HG02970 (cell line): ENCODE data around the gene RDH16.
"Not testable (repeated sequence)": the region's sequence is repeated elsewhere in the genome, so short reads cannot be mapped to it uniquely, and the experiment has no call there.

Experiments used
- ATAC-seq: cut with Tn5 transposase; IDR thresholded peaks from one replicate; pipeline ENCODE4 v1.9.1; 2021; ENCODE audit warnings: mild to moderate bottlenecking, moderate library complexity, moderate number of reproducible peaks; ENCODE audit not compliant: unreplicated experiment, low FRiP score

RDH16 gene

DNA sequence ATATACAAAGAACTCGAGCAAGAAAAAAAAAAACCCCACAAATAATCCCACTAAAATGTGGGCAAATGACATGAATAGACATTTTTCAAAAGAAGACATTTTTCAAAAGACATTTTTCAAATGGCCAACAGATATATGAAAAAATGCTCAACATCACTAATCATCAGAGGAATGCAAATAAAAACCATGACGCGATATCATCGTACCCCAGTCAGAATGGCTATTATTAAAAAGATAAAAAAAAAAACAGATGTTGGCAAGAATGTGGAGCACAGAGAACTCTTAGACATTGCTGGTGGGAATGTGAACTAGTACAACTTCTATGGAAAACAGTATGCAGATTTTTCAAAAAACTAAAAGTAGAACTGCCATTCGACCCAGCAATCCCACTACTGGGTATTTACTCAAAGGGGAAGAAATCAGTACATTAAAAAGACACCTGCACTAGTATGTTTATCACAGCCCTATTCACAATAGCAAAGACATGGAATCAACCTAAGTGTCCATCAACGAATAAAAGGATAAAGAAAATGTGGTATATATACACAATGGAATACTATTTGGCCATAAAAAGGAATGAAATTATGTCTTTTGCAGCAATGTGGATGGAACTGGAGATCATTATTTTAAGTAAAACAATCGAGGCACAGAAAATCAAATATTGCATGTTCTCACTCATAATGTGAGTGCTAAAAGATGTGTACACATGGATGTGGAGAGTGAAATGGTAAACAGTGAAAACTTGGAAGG lies 32.6 kb upstream of the RDH16 start:
- no peak for ATAC-seq

DNA sequence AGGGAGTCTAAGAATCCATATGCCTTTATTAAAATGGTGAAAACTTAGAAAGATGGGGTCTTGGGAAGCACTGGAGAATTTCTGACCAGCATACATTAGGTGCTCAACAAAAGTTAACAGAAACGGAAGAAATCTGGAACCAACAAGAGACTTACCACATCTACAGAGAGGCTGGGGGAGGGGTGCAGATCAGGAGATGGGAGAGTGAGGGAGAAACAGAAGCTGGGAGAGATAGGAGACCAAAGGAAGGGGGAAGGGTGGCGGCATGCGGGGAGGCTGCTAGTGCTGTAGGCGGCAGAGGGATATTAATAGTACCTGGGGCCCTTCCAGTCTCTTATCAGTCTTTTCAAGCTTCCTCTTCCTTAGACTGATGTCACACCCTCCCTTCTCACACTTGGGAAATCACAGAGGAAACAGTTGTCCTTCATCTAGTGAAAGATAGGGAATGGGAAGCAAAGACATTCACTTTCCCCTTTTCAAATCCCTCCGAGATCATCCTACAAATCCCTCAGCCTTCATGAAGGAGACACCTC lies 30.9 kb upstream of the RDH16 start:
- ATAC-seq = no peak

DNA sequence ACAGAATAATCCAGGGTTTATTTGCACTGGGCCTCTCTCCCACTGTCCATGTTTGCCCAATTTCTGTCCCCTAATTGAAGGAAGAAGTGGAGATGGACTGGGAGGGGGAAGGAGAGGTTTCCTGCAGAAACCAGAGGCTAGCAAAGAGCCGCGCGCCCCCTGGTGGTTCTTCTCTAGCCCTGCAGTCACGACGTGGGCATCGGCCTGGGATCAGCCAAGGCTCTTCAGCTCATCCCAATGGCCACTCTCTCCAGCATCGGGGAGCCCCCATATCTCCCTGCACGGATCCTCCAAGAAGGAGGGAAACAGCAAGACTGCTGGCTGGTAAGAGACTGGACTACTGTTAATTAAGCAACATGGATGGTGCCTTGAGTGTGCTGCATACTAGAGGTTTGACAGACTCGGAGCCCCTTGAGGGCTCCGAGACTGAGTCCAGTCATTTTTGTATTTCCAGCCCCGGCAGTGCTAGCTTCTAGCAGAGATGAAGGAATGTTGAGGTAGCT lies 30.2 kb upstream of the RDH16 start:
- ATAC-seq = no peak

DNA sequence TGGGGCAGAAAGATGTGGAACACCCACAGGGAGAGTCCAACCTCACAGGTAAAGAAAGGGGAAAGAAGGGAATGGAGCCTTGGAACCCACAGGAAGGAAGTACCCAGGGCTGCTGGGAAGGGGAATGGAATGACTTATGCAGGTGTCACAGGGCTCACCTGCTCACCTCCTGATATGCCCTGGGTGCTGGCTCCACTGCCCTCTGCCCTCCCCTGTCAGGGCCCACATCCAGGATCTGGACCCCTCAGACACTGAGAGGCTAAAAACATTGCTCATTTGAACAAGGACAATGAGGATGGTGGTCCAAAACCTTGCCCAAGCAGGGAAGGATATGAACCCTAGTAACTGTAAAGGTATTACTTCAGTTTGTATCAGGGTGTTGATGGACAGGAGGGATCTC lies 29.6 kb upstream of the RDH16 start:
- ATAC-seq = no peak

DNA sequence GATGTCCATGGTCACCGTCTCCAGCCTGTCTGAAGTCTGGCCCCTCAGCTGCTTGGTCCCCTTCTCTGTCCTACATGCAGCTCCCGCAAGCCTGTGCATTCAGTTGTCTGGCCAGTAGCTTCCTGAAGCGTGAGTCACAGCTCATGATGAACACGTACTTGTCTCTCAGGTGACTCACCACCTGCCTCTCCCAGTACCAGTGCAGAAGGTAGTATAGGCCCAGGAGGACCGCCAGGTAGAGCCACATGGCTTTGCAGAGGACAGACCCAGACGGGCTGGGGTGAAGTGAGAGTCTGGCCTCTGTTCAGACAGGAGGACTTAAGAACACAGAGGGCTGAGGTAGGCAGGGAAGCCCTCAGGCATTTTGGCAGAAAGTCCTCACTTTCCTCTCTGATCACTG lies 28.3 kb upstream of the RDH16 start:
- not testable (repeated sequence) for ATAC-seq

DNA sequence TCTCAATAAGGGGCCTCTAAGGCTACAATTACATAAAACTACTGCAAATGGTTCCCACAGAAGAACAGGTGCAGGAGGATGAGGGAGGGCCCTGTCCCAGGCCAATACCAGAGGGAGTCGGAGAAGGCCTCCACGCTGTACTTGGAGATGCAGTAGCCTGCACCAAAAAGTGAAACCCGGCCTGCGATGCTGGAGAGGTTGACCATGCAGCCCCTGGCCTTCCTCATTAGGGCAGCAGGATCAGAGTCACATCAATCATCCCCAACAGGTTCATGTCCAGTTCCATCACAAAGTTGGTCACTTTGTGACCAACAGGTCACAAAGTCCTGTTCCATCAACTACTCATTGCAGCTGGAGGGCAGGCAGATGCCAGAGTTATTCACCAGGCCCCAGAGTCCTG lies 26.0 kb upstream of the RDH16 start:
- ATAC-seq = no peak

DNA sequence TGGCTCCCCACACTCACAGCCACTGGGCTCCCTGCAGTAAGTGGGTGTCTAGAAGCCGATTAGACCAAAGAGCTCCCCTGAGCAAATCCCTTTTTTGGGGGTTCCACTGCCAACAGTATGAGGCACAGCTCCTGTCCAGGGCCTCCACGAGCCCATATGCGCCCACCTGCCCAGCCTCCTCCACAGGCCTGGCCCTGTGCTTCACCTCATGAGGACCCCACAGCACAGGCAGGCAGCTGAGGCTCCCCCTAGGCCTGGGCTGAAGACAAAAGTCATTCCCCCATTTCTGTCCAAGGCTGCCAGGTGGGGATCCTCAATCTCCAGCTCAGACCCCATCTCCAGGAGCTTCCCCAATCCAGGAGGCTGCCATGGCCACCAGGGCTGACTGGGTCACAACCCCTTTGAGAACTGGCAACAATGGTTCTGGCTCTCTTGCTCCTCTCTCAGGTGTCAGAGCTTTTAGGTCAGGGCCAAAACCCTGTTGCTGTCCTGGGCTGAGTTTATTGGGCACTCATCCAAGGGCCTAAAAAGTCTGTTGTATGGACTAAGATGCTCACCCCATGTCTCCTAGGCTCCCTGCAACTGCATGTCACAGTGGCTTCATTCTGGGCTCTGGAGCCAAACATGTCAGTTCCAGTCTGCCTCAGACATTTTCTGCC lies 25.3 kb upstream of the RDH16 start:
- not testable (repeated sequence) for ATAC-seq

DNA sequence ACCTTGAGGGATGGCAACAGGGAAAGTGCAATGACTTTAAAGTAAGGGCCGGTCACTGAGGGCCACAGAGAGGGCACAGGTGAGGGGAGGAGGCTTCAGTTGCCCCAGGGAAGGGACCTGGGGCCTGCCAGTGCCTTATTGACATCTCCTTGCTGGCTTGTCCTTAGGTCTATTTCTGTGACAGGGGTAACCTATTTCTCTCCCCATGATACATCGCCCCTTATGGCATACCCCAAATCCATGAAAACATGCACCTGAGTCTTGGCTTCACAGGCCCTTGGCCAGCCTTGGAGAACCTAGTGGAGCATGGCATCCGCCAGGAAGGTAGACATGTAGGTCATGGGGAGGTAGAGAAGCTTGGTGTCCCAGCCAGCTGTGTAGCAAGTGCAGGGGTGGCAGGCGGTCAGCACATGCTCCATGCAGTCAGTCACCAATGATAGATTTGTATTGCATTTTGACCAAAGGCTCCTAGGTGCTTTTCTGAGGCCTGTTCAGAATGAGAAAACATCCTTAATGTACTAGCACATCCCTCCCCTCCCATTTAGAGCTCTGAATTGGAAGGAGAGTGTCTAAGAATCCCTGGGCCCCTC lies 23.6 kb upstream of the RDH16 start:
- ATAC-seq = no peak

DNA sequence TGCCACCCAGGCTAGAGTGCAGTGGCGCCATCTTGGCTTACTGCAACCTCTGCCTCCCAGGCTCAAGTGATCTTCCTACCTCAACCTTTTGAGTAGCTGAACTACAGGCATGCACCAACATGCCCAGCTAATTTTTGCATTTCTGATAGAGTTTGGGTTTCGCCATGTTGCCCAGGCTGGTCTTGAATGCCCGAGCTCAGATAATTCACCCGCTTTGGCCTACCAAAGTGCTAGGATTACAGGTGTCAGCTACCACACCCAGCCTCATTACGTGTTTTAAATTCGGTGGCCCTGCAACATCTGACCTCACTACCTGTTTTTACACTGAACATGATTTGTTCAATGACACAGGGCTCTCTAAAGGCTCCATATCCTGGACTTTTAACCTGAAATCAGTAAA lies 22.9 kb upstream of the RDH16 start:
- ATAC-seq = no peak

DNA sequence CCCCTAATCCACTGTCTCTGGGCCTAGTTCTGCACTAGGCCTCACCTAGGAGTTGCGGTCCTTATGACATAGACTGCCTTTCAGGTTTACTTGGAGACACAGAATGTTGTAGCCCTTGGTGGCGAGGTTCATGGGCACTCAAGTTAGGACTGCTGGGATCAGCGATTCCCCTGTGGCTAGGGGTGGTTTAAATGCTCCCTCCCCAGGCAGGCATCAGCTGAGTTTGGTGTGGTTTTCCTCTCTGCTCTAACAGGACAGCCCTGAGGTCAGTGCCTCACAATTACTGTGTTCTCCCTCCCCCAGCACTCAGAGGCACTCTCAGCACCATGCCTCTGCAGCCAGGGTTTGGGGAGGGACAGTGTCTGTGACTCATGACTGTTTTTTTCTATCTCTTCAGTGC lies 22.2 kb upstream of the RDH16 start:
- no peak for ATAC-seq

DNA sequence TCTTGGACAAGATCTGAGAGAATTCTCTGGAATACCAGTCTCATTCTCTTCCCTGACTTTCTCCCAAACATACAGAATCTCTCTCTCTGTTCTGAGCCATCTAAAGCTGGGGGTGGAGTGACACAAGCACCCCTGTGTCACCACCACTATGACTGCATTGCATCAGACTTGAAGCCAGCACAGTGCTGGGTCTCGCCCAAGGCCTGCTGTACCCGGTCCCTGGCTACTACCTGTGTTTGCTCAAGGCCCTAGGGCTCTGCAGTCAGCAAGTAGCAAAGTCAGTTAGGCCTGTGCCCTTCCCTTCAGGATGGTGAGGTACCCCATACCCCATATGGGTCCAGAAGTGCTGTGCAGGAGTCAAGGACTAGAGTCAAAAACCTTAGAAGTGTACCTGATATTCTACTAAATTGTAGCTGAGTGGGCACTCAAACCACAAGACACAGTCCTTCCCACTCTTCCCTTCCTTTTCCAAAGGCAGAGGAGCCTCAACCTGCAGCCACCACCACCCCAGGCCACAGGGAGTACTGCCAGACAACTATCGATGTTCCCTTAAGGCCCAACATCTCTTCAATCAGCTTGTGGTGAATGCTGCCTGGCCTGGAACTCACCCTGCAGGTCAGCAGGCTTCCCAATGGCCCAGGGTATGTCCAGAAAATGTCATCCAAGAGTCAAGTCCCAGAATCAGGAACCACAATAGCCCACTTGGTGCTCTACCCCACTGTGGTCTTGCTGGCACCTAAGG lies 21.2 kb upstream of the RDH16 start:
- no peak for ATAC-seq

DNA sequence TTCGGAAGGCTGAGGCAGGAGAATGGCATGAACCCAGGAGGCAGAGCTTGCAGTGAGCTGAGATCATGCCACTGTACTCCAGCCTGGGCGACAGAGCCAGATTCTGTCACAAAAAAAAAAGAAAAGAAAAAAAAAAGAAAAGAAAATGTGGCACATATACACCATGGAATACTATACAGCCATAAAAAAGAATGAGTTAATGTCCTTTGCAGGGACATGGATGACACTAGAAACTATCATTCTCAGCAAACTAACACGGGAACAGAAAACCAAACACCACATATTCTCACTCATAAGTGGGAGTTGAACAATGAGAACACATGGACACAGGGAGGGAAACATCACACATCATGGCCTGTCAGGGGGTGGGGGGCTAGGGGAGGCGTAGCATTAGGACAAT lies 20.0 kb upstream of the RDH16 start:
- ATAC-seq = not testable (repeated sequence)

DNA sequence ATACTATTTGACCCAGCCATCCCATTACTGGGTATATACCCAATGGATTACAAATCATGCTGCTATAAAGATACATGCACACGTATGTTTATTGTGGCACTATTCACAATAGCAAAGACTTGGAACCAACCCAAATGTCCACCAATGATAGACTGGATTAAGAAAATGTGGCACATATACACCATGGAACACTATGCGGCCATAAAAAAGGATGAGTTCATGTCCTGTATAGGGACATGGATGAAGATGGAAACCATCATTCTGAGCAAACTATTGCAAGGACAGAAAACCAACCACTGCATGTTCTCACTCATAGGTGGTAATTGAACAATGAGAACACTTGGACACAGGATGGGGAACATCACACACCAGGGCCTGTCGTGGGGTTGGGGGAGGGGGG lies 16.8 kb upstream of the RDH16 start:
- ATAC-seq = not testable (repeated sequence)

DNA sequence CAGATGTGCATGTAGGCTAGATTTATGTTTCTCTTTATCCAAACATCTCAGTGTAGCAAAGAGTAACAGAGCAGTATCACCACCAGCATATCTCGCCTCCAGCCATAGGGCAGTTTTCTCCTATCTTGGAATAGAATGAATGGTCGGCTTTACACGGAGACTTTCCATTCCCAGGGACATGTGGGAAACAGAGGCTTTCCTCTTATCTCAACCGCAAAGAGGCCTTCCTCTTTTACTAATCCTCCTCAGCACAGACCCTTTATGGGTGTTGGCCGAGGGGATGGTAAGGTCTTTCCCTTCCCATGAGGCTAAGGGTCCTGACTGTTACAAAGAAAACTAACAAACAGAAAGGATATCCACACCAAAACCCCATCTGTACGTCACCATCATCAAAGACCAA lies 11.5 kb upstream of the RDH16 start:
- ATAC-seq = not testable (repeated sequence)

DNA sequence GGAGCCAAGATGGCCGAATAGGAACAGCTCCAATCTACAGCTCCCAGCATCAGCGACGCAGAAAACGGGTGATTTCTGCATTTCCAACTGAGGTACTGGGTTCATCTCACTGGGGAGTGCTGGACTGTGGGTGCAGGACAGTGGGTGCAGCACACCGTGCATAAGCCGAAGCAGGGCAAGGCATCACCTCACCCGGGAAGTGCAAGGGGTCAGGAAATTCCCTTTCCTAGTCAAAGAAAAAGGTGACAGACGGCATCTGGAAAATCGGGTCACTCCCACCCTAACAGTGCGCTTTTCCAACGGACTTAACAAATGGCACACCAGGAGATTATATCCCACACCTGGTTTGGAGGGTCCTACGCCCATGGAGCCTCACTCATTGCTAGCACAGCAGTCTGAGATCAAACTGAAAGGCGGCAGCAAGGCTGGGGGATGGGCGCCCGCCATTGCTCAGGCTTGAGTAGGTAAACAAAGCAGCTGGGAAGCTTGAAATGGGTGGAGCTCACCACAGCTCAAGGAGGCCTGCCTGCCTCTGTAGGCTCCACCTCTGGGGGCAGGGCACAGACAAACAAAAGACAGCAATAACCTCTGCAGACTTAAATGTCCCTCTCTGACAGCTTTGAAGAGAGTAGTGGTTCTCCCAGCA lies 8.7 kb upstream of the RDH16 start:
- ATAC-seq = not testable (repeated sequence)

DNA sequence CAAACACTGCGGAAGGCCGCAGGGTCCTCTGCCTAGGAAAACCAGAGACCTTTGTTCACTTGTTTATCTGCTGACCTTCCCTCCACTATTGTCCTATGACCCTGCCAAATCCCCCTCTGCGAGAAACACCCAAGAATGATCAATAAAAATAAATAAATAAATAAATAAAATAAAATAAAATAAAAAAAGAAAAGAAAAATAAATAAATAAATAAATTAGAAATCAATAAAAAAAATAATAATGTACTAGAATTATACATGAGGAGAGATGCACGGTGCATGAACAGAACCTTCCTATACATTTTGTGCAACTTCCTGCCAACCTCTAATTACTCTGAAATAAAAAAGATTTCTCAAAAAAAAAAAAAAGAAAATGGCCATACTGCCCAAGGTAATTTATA lies 7.7 kb upstream of the RDH16 start:
- not testable (repeated sequence) for ATAC-seq

DNA sequence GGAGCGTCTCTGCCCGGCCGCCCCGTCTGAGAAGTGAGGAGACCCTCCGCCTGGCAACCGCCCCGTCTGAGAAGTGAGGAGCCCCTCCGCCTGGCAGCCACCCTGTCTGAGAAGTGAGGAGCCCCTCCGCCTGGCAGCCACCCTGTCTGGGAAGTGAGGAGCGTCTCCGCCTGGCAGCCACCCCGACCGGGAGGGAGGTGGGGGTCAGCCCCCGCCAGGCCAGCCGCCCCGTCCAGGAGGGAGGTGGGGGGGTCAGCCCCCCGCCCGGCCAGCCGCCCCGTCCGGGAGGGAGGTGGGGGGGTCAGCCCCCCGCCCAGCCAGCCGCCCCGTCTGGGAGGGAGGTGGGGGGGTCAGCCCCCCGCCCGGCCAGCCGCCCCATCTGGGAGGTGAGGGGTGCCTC lies 6.1 kb upstream of the RDH16 start:
- ATAC-seq = not testable (repeated sequence)

DNA sequence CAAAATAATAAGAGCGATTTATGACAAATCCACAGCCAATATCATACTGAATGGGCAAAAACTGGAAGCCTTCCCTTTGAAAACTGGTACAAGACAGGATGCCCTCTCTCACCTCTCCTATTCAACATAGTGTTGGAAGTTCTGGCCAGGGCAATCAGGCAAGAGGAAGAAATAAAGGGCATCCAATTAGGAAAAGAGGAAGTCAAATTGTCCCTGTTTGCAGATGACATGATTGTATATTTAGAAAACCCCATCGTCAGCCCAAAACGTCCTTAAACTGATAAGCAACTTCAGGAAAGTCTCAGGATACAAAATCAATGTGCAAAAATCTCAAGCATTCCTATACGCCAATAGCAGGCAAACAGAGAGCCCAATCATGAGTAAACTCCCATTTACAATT lies 4.8 kb upstream of the RDH16 start:
- not testable (repeated sequence) for ATAC-seq

DNA sequence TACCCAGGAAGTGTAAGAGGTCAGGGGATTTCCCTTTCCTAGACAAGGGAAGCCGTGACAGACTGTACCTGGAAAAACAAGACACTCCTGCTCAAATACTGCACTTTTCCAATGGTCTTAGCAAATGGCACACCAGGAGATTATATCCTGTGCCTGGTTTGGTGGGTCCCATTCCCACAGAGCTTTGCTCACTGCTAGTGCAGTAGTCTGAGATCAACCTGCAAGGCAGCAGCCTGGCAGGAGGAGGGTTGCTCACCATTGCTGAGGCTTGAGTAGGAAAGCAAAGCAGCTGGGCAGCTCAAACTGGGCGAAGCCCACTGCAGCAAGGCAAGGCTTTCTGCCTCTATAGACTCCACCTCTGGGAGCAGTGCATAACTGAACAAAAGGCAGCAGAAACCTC lies 1.0 kb upstream of the RDH16 start:
- ATAC-seq = no peak

DNA sequence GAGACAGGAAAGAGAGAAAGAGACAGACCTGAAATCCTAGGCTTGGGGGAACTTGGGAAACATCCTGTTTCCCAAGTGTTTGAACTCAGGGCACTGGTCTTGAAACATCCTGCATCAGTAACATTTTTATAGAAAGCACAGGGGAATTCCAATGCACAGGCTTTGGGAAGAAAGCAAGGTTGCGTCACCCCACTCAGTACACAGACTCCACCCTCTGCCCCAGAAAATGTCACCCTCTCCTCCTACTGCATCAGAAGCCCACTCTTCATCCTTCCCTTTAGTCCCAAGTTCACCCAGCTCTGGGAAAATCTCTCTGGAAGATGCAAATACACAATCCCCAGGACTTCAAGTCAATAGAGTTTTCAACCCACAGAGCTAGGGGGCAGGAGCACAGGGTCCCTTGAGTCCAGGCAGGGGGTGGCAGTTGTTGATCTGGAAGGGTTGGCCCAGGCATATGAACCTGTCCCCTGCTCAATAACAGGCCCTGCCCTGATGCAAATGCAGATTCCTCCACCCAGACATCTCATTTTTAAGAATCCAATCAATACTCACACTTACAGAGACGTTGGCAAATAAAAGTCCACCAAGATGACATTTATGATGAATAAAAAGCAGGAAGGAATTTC lies 1.7 kb downstream of the RDH16 start:
- no peak for ATAC-seq
